ENCODE results near the gene COL16A1. TPM values are rescaled to one million over a fixed set of nuclear protein-coding genes. Genes with fewer than 3 reads are reported as not detected.
A peak's percentile ranks its signal among the peaks of the same experiment; 100 is the strongest.

Gene COL16A1
- total RNA-seq, 1 donor from 2014 or later: 90.7 TPM

GRCh38 chr1:31666263-31666963 is 37.4 kb downstream of the COL16A1 start:
- peaks cover 52% of the 10 kb centered on the region for H3K4me1 Mint-ChIP-seq (ENCODE audit: unreplicated experiment)
- no peak overlapping the region for H3K4me3 Mint-ChIP-seq (ENCODE audit: unreplicated experiment)
- peak overlapping the region; percentile 68 for H3K27ac Mint-ChIP-seq (ENCODE audit: unreplicated experiment)
- no peaks in the 10 kb centered on the region for H3K9me3 Mint-ChIP-seq (ENCODE audit: unreplicated experiment)
- no peak for DNase-seq (ENCODE audit: extremely low spot score, unreplicated experiment)
- TF ChIP-seq CTCF (IDR thresholded peaks at IDR 0.05): no peak
- no peaks in the 10 kb centered on the region for H3K27me3 Mint-ChIP-seq (ENCODE audit: unreplicated experiment)
- no peaks in the 10 kb centered on the region for H3K36me3 Mint-ChIP-seq (ENCODE audit: unreplicated experiment)

- H3K27me3 Mint-ChIP-seq (ENCODE audit: unreplicated experiment): no peaks in the 10 kb centered on the region
- no peaks in the 10 kb centered on the region for H3K9me3 Mint-ChIP-seq (ENCODE audit: unreplicated experiment)
- H3K4me3 Mint-ChIP-seq (ENCODE audit: unreplicated experiment): no peak overlapping the region
- no peak for TF ChIP-seq CTCF (IDR thresholded peaks at IDR 0.05)
- H3K27ac Mint-ChIP-seq (ENCODE audit: unreplicated experiment): no peak overlapping the region
- no peaks in the 10 kb centered on the region for H3K36me3 Mint-ChIP-seq (ENCODE audit: unreplicated experiment)
- DNase-seq (ENCODE audit: extremely low spot score, unreplicated experiment): no peak
- peaks cover 43% of the 10 kb centered on the region for H3K4me1 Mint-ChIP-seq (ENCODE audit: unreplicated experiment)
These were observed 38.5 kb downstream of the COL16A1 start for GRCh38 chr1:31665234-31665878.

- H3K4me3 Mint-ChIP-seq (ENCODE audit: unreplicated experiment): no peak overlapping the region
- no peaks in the 10 kb centered on the region for H3K27me3 Mint-ChIP-seq (ENCODE audit: unreplicated experiment)
- peaks cover 35% of the 10 kb centered on the region for H3K4me1 Mint-ChIP-seq (ENCODE audit: unreplicated experiment)
- no peaks in the 10 kb centered on the region for H3K9me3 Mint-ChIP-seq (ENCODE audit: unreplicated experiment)
- DNase-seq (ENCODE audit: extremely low spot score, unreplicated experiment): no peak
- no peak overlapping the region for H3K27ac Mint-ChIP-seq (ENCODE audit: unreplicated experiment)
- TF ChIP-seq CTCF (IDR thresholded peaks at IDR 0.05): no peak
- no peaks in the 10 kb centered on the region for H3K36me3 Mint-ChIP-seq (ENCODE audit: unreplicated experiment)
These were observed 39.3 kb downstream of the COL16A1 start for GRCh38 chr1:31664528-31664927.

GRCh38 chr1:31663622-31664452 is 40.0 kb downstream of the COL16A1 start:
- Mint-ChIP-seq H3K27me3 (ENCODE audit: unreplicated experiment) (no peaks in the 10 kb centered on the region), H3K4me1 (ENCODE audit: unreplicated experiment) (peaks cover 29% of the 10 kb centered on the region), H3K9me3 (ENCODE audit: unreplicated experiment) (no peaks in the 10 kb centered on the region), H3K27ac (ENCODE audit: unreplicated experiment) (no peak overlapping the region), H3K4me3 (ENCODE audit: unreplicated experiment) (no peak overlapping the region), H3K36me3 (ENCODE audit: unreplicated experiment) (no peaks in the 10 kb centered on the region)
- peak; percentile 91 for DNase-seq (ENCODE audit: extremely low spot score, unreplicated experiment)
- TF ChIP-seq CTCF (IDR thresholded peaks at IDR 0.05): peak; percentile 82

GRCh38 chr1:31662463-31662862 is 41.4 kb downstream of the COL16A1 start:
- Mint-ChIP-seq H3K9me3 (ENCODE audit: unreplicated experiment) (no peaks in the 10 kb centered on the region), H3K4me1 (ENCODE audit: unreplicated experiment) (peaks cover 17% of the 10 kb centered on the region), H3K4me3 (ENCODE audit: unreplicated experiment) (no peak overlapping the region), H3K27ac (ENCODE audit: unreplicated experiment) (no peak overlapping the region), H3K27me3 (ENCODE audit: unreplicated experiment) (no peaks in the 10 kb centered on the region), H3K36me3 (ENCODE audit: unreplicated experiment) (peaks cover 1% of the 10 kb centered on the region)
- no peak for DNase-seq (ENCODE audit: extremely low spot score, unreplicated experiment)
- no peak for TF ChIP-seq CTCF (IDR thresholded peaks at IDR 0.05)
